OCI-M1 (cell line): ENCODE data around the gene GPR137.
"Not testable (repeated sequence)": the region's sequence is repeated elsewhere in the genome, so short reads cannot be mapped to it uniquely, and the experiment has no call there.

Experiments
- DNase-seq: peaks from one replicate; lab custom pipeline; 2025; lab: John Stamatoyannopoulos, UW

Gene GPR137

DNA sequence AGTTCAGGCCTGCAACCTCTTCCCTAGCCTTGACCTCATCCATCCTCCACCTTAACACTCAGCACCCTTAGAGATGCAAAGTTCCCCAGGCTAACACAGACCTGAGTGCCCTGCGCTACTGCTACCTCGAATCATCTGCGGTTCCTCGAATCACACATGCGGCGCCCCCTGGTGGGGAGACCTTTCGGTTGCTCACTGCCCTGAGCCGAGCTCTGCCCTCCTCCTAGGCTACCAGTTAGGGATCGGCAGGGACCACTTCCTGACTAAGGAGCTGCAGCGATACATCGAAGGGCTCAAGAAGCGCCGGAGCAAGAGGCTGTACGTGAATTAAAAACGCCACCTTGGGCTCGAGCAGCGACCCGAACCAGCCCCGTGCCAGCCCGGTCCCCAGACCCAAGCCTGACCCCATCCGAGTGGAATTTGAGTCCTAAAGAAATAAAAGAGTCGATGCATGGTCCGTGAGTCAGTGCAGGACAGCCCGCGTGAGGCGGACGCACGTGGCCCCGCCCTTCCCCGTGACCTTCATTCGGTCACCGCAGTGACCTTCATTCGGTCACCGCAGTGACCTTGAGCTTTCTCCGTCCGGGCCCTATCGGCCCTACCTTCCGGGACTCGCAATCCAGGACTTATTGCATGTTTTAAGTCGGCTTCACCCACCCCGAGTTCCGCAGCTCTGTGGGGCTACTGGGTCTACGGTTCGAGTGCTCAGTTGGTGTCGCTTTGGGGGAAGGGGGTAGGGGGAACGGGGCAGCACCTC, 18.8 kb downstream of the GPR137 start:
- peak; percentile 97 for DNase-seq

- peak; percentile 99 for DNase-seq
Measured at GRCh38 chr11:64305075-64305690, 19.5 kb downstream of the GPR137 start, which contains the start of gene ESRRA. Gene ESRRA, plus strand, starts transcription at chr11:64305524. Its CDS starts 1,656 bp downstream, at chr11:64307180.

GRCh38 chr11:64305691-64306562, 20.3 kb downstream of the GPR137 start:
- peak; percentile 92 for DNase-seq

GRCh38 chr11:64306563-64306875, 20.9 kb downstream of the GPR137 start:
- DNase-seq, result no peak

GRCh38 chr11:64306876-64307622, 21.4 kb downstream of the GPR137 start:
- peak; percentile 21 for DNase-seq

DNA sequence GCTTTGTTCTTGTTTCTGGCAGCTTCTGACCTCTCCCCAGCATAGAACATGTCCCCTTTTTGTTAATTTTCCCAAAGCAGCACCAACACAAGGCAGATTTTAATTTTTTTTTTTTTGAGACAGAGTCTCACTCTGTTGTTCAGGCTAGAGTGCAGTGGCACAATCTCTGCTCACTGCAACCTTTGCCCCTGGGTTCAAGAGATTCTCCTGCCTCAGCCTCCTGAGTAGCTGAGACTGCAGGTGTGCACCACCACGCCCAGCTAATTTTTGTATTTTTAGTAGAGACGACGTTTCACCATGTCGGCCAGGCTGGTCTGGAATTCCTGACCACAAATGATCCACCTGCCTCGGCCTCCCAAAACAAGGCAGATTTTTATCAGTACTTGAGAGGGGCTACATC, 22.1 kb downstream of the GPR137 start:
- DNase-seq, result not testable (repeated sequence)

DNA sequence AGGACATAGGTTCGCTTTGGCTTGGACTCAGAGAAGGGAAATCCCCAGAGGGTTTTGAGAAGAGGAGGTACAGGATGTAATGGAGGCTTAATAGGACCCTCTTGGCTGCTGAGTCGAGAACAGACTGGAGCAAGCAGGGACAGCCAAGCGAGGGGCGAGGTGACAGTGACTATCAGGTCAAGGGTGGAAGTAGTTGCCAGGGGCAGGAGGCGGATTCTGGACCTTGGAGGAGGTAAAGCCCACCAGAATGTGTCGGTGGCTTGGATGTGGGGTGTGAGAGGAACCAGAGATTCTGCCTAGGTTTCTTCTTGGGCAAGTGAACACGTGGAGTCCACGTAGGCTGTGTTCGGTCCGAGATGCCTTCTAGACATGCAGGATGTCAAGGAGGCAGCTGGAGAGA, 27.3 kb downstream of the GPR137 start:
- no peak for DNase-seq

- no peak for DNase-seq
Measured at GRCh38 chr11:64313491-64314145, 28.0 kb downstream of the GPR137 start.

DNA sequence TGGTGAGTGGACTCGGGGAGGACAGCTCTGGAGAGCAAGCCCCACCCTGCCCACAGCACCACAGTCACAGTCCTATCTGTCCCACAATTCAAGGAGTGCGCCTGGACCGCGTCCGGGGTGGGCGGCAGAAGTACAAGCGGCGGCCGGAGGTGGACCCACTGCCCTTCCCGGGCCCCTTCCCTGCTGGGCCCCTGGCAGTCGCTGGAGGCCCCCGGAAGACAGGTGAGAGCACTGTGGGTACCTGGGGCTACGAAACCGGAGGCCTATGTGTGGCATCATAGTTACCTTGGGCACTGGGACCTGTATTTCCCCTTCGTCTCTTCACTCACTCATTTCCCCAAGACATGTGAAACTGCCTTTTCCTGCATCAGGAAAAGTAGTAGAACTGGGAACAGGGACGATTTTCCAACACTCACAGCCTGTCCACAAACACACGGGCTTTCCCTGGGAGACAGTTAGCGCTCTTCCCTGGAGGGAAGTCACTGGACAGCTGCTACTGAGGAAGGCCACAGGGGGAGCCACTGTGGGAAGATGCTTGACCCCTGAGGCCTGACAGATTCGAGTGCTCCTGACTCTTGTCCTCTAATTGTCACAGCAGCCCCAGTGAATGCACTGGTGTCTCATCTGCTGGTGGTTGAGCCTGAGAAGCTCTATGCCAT, 28.6 kb downstream of the GPR137 start:
- no peak for DNase-seq

DNA sequence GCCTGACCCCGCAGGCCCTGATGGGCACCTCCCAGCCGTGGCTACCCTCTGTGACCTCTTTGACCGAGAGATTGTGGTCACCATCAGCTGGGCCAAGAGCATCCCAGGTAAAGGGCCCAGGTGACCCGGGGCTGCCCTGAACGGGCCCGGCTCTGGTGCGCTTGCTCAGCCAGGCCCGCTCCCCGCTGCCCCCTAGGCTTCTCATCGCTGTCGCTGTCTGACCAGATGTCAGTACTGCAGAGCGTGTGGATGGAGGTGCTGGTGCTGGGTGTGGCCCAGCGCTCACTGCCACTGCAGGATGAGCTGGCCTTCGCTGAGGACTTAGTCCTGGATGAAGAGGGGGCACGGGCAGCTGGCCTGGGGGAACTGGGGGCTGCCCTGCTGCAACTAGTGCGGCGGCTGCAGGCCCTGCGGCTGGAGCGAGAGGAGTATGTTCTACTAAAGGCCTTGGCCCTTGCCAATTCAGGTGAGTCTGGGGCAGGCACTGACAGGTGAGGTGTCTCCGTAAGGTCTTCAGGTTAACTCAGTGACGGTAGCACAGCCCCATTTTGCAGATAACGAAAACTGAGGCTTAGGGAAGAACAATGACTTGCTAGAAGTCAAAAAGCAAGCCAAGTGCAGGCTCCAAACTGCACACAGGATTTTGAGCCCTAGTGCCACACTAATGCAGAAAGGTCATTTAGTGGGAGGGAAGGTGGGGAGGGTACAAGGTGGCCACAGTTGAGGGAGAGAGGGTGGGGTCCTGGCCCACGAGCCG, 29.3 kb downstream of the GPR137 start:
- no peak for DNase-seq

DNA sequence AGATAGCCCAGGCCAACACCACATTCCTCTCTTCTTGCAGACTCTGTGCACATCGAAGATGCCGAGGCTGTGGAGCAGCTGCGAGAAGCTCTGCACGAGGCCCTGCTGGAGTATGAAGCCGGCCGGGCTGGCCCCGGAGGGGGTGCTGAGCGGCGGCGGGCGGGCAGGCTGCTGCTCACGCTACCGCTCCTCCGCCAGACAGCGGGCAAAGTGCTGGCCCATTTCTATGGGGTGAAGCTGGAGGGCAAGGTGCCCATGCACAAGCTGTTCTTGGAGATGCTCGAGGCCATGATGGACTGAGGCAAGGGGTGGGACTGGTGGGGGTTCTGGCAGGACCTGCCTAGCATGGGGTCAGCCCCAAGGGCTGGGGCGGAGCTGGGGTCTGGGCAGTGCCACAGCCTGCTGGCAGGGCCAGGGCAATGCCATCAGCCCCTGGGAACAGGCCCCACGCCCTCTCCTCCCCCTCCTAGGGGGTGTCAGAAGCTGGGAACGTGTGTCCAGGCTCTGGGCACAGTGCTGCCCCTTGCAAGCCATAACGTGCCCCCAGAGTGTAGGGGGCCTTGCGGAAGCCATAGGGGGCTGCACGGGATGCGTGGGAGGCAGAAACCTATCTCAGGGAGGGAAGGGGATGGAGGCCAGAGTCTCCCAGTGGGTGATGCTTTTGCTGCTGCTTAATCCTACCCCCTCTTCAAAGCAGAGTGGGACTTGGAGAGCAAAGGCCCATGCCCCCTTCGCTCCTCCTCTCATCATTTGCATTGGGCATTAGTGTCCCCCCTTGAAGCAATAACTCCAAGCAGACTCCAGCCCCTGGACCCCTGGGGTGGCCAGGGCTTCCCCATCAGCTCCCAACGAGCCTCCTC, 30.2 kb downstream of the GPR137 start:
- DNase-seq, result not testable (repeated sequence)

GRCh38 chr11:64316672-64317324, 31.1 kb downstream of the GPR137 start:
- peak; percentile 78 for DNase-seq

DNA sequence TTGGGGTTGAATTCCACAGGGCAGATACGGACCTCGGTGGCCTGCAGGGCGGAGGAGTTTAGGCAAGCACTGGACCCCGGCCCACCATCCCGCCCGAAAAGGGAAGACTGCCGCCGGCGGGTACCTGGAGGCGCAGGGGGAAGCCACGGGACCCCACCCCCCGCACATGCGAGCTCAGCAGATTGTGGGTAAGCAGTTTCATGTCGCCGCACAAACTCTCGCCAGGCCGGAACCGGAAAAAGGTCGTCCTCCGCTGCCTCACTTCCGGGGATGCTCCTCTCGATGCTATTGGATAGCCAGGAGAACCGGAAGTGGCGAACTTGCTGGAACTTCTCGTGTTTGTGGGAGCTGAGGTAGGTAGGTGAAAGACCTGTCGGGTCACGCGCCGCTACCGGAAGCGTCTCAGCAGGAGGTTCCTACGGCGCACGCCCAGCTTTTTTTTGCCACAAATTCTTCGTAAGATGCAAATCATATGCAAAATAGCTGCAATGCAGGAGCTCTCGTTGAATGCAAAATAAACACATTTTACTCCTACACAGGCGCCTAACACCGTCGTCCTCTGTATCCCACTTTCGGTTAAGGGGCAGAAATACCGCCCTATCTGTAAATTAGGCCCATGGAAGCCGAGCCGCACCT, 31.8 kb downstream of the GPR137 start, which contains the start of gene TRMT112:
Gene TRMT112 (minus strand): TSS at position 235 of the 636 bp plus-strand sequence. CDS start 33 bp downstream, at position 202.
- DNase-seq, result peak; percentile 99

- peak; percentile 98 for DNase-seq
Measured at GRCh38 chr11:64317961-64318765, 32.5 kb downstream of the GPR137 start, which contains the start of gene PRDX5. Gene PRDX5, plus strand, starts transcription at chr11:64318121. Its CDS starts 95 bp downstream, at chr11:64318216.

DNA sequence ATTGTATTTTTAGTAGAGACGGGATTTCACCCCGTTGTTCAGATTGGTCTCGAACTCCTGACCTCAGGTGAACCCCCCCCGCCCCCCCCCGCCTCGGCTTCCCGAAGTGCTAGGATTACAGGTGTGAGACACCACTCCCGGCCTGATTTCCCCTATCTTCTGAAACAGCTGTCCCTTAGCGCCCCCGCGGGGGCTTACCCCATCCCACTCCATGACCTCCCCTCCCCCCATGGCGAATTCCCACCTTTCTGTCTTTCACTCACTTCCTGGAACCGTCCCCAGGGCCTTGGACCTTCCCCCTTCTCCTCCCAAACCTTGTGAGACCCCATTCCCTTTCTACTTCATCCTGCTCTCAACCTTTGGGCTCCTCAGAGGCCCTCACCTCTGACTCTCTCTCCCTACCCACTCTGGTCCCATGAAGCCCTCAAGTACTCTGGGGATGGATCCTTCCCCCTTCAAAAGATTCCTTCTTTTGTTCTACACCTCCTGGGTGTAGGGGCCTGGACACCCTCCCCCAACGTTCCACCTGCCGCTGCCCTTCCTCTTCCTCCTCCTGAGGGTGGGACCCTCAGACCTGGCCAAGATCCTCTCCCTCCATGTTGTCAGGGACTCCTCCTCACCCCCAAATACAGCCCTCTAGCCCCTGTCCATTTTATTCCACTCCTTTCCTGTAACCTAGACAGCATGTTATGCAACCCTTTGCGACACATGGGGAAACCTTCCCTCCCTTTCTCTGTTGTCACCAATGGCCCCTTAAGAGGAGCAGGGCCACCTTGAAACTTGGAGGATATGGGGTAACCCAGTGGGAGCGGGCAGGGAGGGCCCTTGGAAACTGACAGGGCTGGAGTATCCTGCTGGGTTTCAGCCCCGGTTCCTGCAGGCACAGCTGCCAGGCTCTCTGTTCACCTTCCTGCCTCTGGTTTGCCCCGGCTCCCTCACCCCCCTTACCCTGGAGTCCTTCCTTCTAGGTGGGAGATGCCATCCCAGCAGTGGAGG, 33.4 kb downstream of the GPR137 start:
- peak; percentile 49 for DNase-seq

- DNase-seq, result no peak
Measured at GRCh38 chr11:64320556-64320955, 34.9 kb downstream of the GPR137 start.
